NCI-H524 treated with DMSO at 0.1 percent for 48 hours (cell line): ENCODE results near the gene ARHGEF4.

Source experiments
- DNase-seq: peaks from one replicate; lab custom pipeline; 2025; lab: John Stamatoyannopoulos, UW

Gene ARHGEF4

GRCh38 chr2:130917006-130917688 lies 80.4 kb downstream of the ARHGEF4 start:
- DNase-seq = no peak

GRCh38 chr2:130918393-130918792 lies 81.7 kb downstream of the ARHGEF4 start:
- DNase-seq = no peak

GRCh38 chr2:130920415-130921163 lies 83.9 kb downstream of the ARHGEF4 start:
- no peak for DNase-seq

GRCh38 chr2:130921164-130921476 lies 84.4 kb downstream of the ARHGEF4 start:
- no peak for DNase-seq

- DNase-seq = no peak
Measured at GRCh38 chr2:130922417-130922816, 85.7 kb downstream of the ARHGEF4 start.

- no peak for DNase-seq
Measured at GRCh38 chr2:130928385-130928784, 91.7 kb downstream of the ARHGEF4 start.

- DNase-seq = no peak
Measured at GRCh38 chr2:130930740-130931659, 94.3 kb downstream of the ARHGEF4 start.

- no peak for DNase-seq
Measured at GRCh38 chr2:130933501-130933900, 96.8 kb downstream of the ARHGEF4 start.

- DNase-seq = no peak
Measured at GRCh38 chr2:130936451-130936850, 99.7 kb downstream of the ARHGEF4 start.

- DNase-seq = no peak
Measured at GRCh38 chr2:130947967-130948366, 111.3 kb downstream of the ARHGEF4 start.

GRCh38 chr2:130949954-130950353 lies 113.2 kb downstream of the ARHGEF4 start:
- no peak for DNase-seq

GRCh38 chr2:130951018-130951417 lies 114.3 kb downstream of the ARHGEF4 start:
- DNase-seq = no peak

- DNase-seq = no peak
Measured at GRCh38 chr2:130954873-130955272, 118.2 kb downstream of the ARHGEF4 start.

GRCh38 chr2:130957915-130958314 lies 121.2 kb downstream of the ARHGEF4 start:
- DNase-seq = no peak

GRCh38 chr2:130963196-130963848 lies 126.6 kb downstream of the ARHGEF4 start:
- DNase-seq = no peak

GRCh38 chr2:130963849-130964793 lies 127.4 kb downstream of the ARHGEF4 start:
- DNase-seq = no peak

GRCh38 chr2:130964931-130965330 lies 128.2 kb downstream of the ARHGEF4 start:
- DNase-seq = no peak

- DNase-seq = no peak
Measured at GRCh38 chr2:130966149-130966774, 129.5 kb downstream of the ARHGEF4 start.

- DNase-seq = no peak
Measured at GRCh38 chr2:130966775-130967490, 130.2 kb downstream of the ARHGEF4 start.

GRCh38 chr2:130972410-130972809 lies 135.7 kb downstream of the ARHGEF4 start:
- no peak for DNase-seq
